ENCODE results near the gene NTPCR. TPM values are rescaled to one million over a fixed set of nuclear protein-coding genes. Genes with fewer than 3 reads are reported as not detected.
A peak's percentile ranks its signal among the peaks of the same experiment; 100 is the strongest.

Gene NTPCR, protein sequence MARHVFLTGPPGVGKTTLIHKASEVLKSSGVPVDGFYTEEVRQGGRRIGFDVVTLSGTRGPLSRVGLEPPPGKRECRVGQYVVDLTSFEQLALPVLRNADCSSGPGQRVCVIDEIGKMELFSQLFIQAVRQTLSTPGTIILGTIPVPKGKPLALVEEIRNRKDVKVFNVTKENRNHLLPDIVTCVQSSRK
- 15.6 and 26.5 TPM in 2 replicates for total RNA-seq

GRCh38 chr1:232950197-232951176, at the start of gene NTPCR:
Gene NTPCR, plus strand, starts transcription at chr1:232950611. Its CDS starts 100 bp downstream, at chr1:232950711.
- Histone ChIP-seq H3K27me3 (ENCODE audit: insufficient read depth, low read length) (no peaks in the 10 kb centered on the region), H2AFZ (ENCODE audit: low read length) (peak within 1 kb of the TSS; percentile 99), H3K79me2 (ENCODE audit: insufficient read depth, low read length) (peaks cover 15% of the 10 kb centered on the region), H3K27ac (ENCODE audit: low read depth, low read length) (peak within 1 kb of the TSS; percentile 88), H3K36me3 (ENCODE audit: insufficient read depth, low read length) (no peaks in the 10 kb centered on the region), H3K4me1 (ENCODE audit: insufficient read depth, low read length) (peaks cover 7% of the 10 kb centered on the region), H3K4me2 (ENCODE audit: insufficient read depth, low read length) (peak within 1 kb of the TSS; percentile 96), H3K4me3 (ENCODE audit: insufficient read depth, low read length) (peak within 1 kb of the TSS; percentile 91), H4K20me1 (ENCODE audit: insufficient read depth, low read length) (no peaks in the 10 kb centered on the region), H3K9me3 (ENCODE audit: low read depth, low read length) (no peaks in the 10 kb centered on the region)
- TF ChIP-seq CTCF (IDR thresholded peaks at IDR 0.05; ENCODE audit: extremely low read depth, low read depth, low read length), result no peak
- DNase-seq (ENCODE audit: insufficient read length, low spot score, missing footprints), result peak; percentile 98

DNA sequence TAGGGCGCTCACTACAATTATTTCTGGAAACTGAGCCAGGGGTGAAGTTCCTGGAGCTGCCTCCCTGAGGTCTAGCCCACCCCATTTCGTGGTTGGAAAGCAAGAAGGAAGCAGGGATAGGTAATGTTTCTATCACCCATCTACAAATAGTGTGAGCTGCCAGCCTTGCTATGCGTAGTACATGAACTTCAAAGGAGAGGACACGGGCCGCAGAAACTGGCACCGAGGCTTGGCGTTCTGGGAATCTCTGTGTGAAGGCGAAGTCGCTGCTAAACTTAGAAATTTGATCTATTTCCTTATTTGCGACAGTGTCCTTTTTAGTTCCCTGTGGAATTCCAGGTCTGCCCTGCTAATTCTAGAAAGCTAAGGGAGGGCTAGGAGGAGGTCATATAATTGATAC, 49.6 kb upstream of the NTPCR start:
- Histone ChIP-seq H2AFZ (ENCODE audit: low read length) (no peak overlapping the region), H3K27me3 (ENCODE audit: insufficient read depth, low read length) (peaks cover 12% of the 10 kb centered on the region), H3K9me3 (ENCODE audit: low read depth, low read length) (no peaks in the 10 kb centered on the region), H3K4me3 (ENCODE audit: insufficient read depth, low read length) (no peak overlapping the region), H4K20me1 (ENCODE audit: insufficient read depth, low read length) (no peaks in the 10 kb centered on the region), H3K27ac (ENCODE audit: low read depth, low read length) (no peak overlapping the region), H3K79me2 (ENCODE audit: insufficient read depth, low read length) (no peaks in the 10 kb centered on the region), H3K4me1 (ENCODE audit: insufficient read depth, low read length) (no peaks in the 10 kb centered on the region), H3K36me3 (ENCODE audit: insufficient read depth, low read length) (no peaks in the 10 kb centered on the region), H3K4me2 (ENCODE audit: insufficient read depth, low read length) (no peak overlapping the region)
- DNase-seq (ENCODE audit: insufficient read length, low spot score, missing footprints), result no peak
- no peak for TF ChIP-seq CTCF (IDR thresholded peaks at IDR 0.05; ENCODE audit: extremely low read depth, low read depth, low read length)

GRCh38 chr1:232901255-232901654, 49.2 kb upstream of the NTPCR start:
- no peak overlapping the region for H2AFZ ChIP-seq (ENCODE audit: low read length)
- TF ChIP-seq CTCF (IDR thresholded peaks at IDR 0.05; ENCODE audit: extremely low read depth, low read depth, low read length), result no peak
- no peaks in the 10 kb centered on the region for H3K9me3 ChIP-seq (ENCODE audit: low read depth, low read length)

More at GRCh38 chr1:232901255-232901654, 49.2 kb upstream of the NTPCR start:
- DNase-seq (ENCODE audit: insufficient read length, low spot score, missing footprints), result no peak
- Histone ChIP-seq H3K36me3 (ENCODE audit: insufficient read depth, low read length) (no peaks in the 10 kb centered on the region), H3K4me1 (ENCODE audit: insufficient read depth, low read length) (no peaks in the 10 kb centered on the region), H4K20me1 (ENCODE audit: insufficient read depth, low read length) (no peaks in the 10 kb centered on the region), H3K4me3 (ENCODE audit: insufficient read depth, low read length) (no peak overlapping the region), H3K4me2 (ENCODE audit: insufficient read depth, low read length) (no peak overlapping the region), H3K27me3 (ENCODE audit: insufficient read depth, low read length) (peaks cover 12% of the 10 kb centered on the region), H3K27ac (ENCODE audit: low read depth, low read length) (no peak overlapping the region), H3K79me2 (ENCODE audit: insufficient read depth, low read length) (no peaks in the 10 kb centered on the region)

All from osteoblast (primary cell).